GM21528 (cell line): ENCODE measurements around the gene LCE1C.

Experiments used
- ATAC-seq: cut with Tn5 transposase; IDR thresholded peaks from one replicate; pipeline ENCODE4 v1.9.1; 2021; ENCODE audit warnings: mild to moderate bottlenecking, moderate library complexity; ENCODE audit not compliant: unreplicated experiment, low FRiP score

LCE1C gene, protein sequence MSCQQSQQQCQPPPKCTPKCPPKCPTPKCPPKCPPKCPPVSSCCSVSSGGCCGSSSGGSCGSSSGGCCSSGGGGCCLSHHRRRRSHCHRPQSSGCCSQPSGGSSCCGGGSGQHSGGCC

DNA sequence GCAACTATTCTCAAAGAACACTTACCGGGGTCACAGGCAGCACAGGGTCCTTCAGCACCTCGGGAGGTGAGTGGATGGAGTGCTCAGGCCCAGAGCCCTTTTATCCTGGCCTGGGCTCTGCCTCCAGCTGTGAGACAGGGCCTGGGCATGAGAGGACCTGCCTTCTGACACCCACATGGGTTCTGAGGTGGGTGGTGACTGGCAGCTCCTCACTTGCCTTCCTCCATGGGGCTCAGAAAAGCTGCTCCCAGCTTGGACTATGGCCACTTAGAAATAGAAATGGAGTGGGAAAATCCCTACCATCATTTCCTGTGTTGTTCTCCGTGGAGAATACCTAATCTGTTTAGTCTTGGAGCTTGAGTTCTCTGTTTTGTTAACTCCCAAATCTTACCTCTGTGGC, at the start of gene LCE1C:
TSS of gene LCE1C (minus strand) at position 76 of the 400 bp plus-strand sequence. CDS start 1,173 bp downstream, outside the sequence.
- no peak for ATAC-seq

DNA sequence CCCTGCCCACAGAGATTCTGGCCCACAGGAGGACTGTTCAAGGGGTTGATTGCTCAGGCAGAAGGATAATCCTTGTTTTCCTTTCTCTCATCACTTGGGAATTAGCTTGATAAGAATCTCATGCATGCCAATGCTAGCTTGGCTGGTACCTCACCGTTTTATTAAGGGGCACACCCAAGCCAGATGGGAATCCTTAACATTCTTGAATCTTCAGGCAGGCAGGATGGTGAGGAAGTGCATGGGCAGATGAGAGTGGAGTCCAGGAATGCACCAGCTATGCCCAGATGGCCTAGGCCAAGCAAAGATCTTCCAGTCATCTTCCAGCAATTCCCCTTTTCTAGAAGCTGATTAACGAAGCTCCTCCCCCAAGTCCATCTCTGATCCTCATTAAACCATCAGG, 49.2 kb upstream of the LCE1C start:
- ATAC-seq = no peak

DNA sequence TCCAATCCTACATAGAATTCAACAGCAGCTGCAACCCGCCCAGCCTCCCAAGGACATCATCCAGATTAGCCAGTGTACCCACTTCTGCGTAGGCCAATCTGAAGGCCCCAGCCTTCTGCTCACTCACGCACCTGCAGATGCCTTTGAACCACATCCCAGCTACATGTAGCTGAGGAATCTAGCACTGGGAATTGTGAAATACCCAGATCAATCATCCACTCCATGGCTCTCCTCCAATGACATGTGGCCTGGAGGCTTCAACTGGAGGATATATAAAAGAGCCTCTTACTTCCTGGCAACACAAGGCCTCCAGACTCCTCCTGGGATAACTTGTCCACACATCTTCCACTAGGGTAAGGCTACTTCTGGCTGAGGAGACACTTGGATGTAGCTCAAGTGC, 36.1 kb upstream of the LCE1C start, which contains the start of gene LCE6A:
TSS of gene LCE6A (plus strand) at position 301 of the 400 bp plus-strand sequence. CDS start 665 bp downstream, outside the sequence.
- ATAC-seq = no peak

DNA sequence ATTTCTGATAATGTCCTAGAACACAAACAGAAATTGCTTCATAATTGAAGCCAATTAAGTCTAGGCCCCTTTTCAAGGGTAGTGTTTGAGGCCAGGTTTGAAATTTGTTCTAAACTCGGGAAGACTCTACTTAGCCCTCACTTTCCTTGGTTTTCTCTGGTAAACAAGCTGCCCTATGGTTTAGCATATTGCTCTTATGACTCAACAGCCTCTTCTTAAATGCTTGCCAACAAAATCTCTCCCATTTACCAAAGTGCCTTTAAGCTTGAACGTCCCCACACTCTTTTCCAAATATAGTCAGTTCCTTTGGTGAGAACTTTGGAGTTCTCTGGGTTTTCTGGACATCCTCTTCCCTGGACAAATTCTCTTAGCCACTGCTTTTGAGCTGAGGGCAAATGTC, 30.4 kb upstream of the LCE1C start:
- ATAC-seq = no peak

DNA sequence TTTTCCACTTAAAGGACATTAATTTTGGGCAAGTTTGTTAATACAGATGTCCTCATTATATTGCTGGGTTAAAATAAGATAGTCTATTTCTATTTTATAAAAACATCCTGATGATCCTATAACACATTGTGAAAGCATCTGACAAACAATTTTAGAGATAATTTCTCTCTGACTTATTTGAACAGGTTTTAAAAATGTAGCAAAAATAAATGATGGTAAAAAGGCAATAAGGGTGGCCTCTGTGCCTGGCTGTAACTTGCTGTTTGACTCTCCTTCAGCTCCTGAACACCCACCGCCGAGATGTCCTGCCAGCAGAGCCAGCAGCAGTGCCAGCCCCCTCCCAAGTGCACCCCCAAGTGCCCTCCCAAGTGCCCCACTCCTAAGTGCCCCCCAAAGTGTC, 20.7 kb upstream of the LCE1C start, which contains the start of gene LCE1A:
TSS of gene LCE1A (plus strand) at position 301 of the 400 bp plus-strand sequence. CDS start at position 301, 0 bp downstream.
- no peak for ATAC-seq

DNA sequence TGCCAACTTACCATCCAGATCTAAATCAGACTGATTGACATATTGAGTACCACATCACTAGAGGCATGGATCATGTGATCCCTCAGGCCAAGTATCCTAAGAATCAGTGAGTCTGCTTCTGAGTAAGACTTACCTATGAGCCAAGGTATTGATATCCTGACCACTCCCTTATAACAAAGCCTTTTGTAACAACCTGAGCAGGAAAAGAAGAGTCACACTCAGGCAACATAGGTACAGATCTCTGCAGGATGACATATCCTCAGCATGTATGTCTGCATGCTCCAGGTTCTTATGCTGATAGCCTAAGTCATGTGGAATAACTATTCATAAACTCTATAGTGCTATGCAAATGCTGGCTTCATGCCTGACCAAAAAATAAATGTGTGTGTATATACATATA, 18.5 kb upstream of the LCE1C start:
- ATAC-seq = no peak

DNA sequence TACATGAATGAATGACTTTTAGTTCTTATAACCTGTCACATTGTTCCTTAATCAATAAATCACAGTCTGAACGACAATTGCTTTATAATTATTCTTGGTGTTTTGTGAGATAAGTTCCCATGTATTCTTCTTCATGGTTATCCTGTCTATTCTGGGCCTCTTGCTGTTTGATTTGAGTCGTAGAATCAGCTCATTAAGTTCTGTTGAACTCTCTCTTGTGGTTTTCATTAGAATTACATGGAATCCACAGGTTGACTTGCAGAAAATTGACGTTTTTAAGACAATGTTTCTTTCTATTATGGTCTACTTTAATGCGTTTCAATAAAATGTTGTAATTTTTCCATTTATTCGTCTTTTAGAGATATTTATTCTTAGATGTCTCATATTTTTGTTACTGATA, 16.8 kb upstream of the LCE1C start:
- no peak for ATAC-seq

DNA sequence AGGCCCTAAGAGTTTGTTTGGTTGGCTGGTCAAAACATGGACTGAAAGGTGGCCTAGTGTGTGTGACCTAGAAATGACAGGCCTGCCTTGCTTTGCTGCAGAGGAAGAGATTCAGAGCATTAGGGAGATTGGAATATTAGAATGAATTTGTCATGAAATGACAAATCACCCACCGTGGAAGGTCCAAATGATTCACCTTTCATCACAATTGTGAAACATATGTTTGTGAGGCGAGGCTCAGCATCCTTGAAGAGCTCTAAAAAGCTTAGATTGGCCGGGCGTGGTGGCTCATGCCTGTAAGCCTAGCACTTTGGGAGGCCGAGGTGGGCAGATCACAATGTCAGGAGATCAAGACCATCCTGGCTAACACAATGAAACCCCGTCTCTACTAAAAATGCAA, 10.9 kb upstream of the LCE1C start:
- ATAC-seq = no peak

DNA sequence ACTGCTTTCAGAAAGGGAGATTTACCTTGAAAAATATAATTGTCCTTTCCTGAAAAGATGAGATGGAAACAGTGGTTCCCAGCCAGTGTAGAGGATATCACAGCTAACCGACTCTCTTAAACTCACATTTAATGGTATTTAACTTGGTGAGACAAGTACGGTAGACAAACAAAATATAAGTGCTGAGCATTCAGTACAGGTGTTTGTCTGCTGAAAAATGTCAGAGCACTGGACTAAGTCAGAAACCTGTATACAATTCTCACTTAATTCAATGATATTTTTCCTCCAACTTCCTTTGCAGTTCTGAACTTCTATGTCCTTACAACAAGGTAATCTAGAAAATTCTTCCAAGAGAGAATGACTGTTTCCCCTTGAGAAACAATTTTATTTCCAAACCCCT, 5.2 kb upstream of the LCE1C start, which contains the start of gene LCE1B:
TSS of gene LCE1B (plus strand) at position 301 of the 400 bp plus-strand sequence. CDS start 476 bp downstream, outside the sequence.
- ATAC-seq = no peak

DNA sequence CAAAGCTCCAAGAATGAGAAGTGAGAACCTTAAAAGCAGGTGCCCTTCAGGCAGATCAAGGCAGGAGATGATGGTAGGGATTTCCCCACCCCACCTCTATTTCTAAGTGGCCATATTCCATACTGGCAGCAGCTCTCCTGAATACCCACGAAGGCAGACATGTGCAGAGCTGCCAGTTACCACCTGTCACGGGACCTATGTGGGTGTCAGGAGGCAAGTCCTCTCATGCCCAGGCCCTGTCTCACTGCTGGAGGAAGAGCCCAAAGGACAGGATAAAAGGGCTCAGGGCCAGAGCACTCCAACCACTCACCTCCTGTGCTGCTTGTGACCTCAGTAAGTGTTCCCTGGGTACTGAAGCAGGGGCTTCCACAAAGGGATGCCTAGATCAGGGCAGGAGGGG, 4.6 kb upstream of the LCE1C start:
- no peak for ATAC-seq

DNA sequence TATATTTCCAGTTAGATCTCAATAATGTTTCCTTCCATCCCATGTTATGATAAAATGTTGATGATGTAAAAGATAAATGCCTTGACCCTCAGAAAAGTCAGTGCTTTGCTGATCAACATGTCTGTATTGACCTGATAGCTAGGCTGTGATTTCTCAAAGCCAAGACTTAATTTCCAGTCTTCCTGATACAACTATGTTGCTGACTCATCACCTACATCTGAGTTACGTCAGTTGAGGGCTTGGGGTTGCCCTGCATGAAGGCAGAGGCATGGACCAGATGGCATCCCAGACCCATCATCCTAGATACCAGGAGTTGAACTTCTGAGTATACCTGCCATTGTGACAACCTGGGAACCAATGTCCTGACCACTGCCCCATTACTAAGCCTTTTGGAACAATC, 5.1 kb downstream of the LCE1C start:
- no peak for ATAC-seq

DNA sequence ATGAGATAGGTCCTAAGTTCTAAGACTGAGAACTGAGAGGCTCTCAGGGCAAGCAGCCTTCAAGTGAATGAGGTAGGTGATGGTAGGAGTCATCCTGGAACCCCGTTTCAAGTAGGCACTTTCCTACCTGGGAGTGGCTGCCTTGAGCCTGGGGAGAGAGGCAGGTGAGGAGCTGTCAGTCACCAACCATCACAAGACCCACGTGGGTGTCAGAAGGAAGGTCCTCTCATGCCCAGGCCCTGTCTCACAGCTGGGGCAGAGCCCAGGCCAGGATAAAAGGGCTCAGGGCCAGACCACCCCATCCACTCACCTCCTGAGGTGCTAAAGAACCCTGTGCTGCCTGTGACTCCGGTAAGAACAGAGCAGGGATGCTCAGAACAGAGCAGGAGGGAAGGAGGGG, 10.0 kb downstream of the LCE1C start, which contains the start of gene LCE1D:
TSS of gene LCE1D (plus strand) at position 301 of the 400 bp plus-strand sequence. CDS start 1,074 bp downstream, outside the sequence.
- ATAC-seq = no peak

DNA sequence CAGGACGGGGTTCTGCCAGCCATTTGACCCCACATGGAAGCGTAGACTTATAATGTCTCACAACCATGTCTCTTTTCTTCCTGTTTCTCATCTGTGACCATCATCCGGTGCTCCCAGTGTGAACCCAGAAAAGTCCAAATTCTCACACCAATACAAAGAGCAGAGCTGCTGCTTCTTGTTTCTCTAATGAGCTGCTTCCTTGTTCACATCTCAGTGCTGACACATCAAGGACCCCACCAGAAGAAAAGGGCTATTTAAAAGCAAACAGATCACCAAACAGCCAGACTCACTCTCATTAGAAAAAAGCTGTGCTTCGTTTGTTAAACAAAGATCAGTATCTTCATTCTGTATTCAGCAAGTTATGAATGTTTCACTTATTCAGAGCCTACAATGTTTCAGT, 10.8 kb downstream of the LCE1C start:
- no peak for ATAC-seq

DNA sequence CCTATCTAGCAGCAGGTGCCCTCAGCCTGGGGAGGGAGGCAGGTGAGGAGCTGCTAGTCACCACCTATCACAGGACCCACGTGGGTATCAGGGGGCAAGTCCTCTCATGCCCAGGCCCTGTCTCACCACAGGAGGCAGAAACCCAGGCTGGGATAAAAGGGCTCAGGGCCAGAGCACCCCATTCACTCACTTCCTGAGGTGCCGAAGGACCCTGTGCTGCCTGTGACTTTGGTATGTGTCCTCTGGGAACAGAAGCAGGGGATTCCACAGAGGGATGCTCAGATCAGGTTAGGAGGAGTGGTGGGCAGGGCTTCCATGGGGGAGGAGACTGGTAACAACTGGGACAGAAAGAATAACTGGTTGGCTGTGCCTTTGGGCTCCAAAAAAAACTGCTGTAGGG, 20.4 kb downstream of the LCE1C start, which contains the start of gene LCE1E:
TSS of gene LCE1E (plus strand) at position 181 of the 400 bp plus-strand sequence. CDS start 1,043 bp downstream, outside the sequence.
- ATAC-seq = no peak

DNA sequence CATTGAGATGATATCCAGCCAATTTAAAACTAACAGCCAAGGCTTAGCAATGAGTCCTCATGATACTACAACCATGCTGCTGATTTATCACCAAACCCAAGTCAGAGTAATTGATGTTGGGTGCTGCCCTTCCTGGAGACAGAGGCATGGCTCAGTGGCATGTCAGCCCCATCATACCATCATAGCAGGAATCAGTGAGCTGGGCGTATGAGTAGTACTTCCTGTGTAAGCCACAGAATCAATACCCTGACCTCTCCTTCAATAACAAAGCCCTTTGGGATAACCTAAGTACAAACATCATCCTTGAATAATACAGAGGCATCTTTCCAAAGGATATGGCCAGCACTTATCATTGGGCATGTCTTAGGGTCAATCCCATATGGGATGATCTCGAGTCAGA, 23.4 kb downstream of the LCE1C start:
- no peak for ATAC-seq

DNA sequence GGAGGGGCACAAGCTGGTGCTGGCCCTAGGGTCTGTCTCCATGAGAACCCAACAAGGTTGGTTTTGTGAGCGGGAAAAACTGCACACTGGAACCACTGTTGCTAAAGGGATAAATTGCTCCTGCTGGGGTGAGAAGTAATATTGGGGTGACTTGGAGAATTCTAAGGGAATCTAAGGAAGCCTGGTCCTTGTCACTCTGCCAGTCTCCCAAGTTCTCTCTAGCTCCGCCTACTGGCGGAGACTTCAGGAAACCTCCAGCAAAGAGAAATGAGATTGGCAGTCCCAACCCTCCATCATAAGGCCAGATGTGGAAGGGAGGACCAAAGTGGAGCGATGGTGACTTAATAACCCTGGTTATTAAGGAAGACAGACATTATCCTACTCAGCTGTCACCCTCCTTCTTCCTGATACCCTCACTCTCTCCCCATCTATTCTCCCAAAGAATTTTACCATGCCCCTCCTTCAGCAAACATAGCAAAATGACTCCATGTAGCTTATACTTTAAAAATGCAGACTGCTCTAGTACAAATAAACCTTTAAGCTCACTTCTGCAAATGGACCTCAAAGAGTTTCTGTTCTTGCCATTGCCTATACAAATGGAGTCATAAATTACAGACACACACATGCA, 28.8 kb downstream of the LCE1C start:
- no peak for ATAC-seq

DNA sequence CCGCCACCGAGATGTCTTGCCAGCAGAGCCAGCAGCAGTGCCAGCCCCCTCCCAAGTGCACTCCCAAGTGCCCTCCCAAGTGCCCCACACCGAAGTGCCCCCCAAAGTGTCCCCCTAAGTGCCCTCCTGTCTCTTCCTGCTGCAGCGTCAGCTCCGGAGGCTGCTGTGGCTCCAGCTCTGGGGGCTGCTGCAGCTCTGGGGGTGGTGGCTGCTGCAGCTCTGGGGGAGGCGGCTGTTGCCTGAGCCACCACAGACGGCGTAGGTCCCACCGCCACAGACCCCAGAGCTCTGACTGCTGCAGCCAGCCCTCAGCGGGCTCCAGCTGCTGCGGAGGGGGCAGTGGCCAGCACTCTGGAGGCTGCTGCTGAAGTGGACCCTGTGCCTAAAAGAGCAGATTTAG, 30.1 kb downstream of the LCE1C start:
- ATAC-seq = no peak

DNA sequence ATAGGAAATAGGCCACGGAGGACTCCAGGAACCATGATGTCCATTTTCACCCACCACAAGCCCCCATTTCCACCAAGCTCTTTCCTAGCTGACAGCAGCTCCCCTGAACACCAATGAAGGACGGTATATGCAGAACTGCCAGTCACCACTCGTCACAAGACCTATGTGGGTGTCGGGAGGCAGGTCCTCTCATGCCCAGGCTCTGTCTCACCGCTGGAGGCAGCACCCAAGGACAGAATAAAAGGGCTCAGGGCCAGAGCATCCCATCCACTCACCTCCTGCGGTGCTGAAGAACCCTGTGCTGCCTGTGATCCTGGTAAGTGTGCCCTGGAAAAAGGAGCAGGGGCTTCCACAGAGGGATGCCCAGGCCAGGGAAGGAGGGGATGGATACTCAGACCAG, 31.6 kb downstream of the LCE1C start, which contains the start of gene LCE1F:
TSS of gene LCE1F (plus strand) at position 266 of the 400 bp plus-strand sequence. CDS start 1,232 bp downstream, outside the sequence.
- ATAC-seq = no peak

DNA sequence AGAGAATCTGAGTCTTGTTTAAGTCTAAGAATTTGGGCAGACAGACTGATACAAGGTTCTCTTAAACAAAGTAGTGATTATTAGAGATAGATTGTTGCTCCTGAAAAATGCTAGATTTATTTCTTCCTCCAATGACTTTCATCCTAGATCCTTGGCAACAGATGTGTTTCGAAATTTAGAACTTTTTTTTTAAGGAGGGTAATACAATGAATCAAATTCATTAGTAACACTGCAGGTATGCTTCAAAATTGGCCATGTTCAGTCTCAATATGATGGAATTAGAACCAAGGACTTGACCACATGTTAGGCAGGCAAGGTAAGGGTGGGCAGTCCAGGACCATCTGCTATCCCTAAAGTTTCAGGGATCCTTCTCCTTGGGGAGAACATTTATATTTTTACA, 36.0 kb downstream of the LCE1C start:
- no peak for ATAC-seq

DNA sequence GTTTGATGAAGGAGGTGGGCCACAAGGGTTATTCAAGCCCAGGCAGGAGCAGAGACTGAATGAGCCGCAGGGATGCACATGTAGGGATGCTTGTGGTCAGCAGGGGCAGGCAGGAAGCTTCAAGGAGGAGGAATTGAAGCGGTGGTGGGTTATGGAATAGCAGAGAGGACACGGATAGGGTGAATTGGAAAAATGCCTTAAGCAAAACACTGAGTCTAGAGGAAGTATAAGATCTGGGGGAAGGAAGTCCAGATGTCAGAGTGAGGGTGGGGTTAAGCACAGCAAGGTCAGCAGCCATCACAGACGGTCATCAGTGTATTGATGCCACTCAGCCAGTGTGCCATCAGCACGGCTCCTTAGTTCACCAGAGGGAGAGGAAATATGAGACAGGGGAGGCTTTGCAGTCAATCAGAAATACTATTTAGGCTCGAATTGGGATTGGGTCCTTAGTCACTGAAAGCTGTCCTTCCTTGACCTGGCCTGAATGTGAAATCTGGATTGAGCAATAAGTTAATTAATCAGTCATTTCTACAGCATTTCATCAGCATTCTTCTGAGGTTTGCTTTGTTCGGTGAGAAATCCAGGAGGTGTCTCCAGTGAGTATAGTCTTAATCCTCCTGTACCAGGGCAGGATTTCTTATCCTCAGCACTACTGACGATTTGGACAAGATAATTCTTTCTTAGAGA, 37.5 kb downstream of the LCE1C start:
- ATAC-seq = no peak

DNA sequence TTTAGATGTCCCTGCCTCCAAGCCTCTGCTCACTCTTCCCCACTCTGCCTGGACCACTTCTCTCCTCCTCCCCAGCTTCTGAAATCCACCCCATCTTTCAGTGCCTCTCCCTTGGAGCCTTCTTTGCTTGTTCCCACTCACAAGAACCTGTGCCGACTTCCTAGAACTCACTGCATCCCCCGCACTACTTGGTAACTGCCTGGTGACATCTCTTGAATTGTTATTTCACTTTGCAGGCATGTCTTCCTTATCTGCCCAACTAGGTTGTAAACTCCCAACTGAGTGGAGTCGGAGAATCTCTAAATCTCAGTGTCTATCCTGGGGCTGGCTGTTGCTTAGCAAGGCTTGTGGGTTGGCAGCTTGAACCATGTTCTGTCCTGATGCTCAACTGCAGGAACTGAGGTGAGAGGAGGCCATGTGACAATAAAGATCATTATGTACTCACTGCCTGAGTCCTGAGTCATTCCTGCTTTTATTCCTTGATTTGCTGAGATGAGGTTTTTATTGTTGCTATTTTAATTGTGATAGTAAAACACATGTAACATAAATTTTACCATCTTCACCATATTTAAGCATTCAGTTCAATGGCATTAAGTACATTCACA, 44.7 kb downstream of the LCE1C start:
- ATAC-seq = no peak
